H1 (cell line): ENCODE measurements around the gene MAPRE2. TPM values are rescaled to one million over a fixed set of nuclear protein-coding genes. Genes with fewer than 3 reads are reported as not detected.

ENCODE experiments used
- POLR2AphosphoS5 ChIP-seq: IDR thresholded peaks from 2 replicates; pipeline ENCODE4 v1.6.1; 2011; ENCODE audit warnings: low read depth, low read length
- POU5F1 ChIP-seq: IDR thresholded peaks from 2 replicates; pipeline ENCODE4 v1.6.1; 2011; ENCODE audit warnings: low read depth, mild to moderate bottlenecking, low read length, moderate library complexity
- SIX5 ChIP-seq: IDR thresholded peaks from 2 replicates; pipeline ENCODE4 v1.6.1; 2011; ENCODE audit warnings: mild to moderate bottlenecking, low read depth, low read length
- SP4 ChIP-seq: IDR thresholded peaks from 2 replicates; pipeline ENCODE4 v1.6.1; 2012; ENCODE audit warnings: low read length, inconsistent platforms
- polyA plus RNA-seq, 7 experiments: library from polyadenylated mRNA; depleted of rRNA in 3 of 7; stranded (reverse) in 5 of 7; unstranded in 2 of 7; fragments of >200 nt in 5 of 7; fragments of 200-250 nt in 2 of 7; gene quantifications; 1 replicate in 5 of 7; 2 replicates in 1 of 7; 4 replicates in 1 of 7; pipeline versions ENCODE4 v1.2.1 to v1.2.3, GENCODE V29; 2011 to 2013; ENCODE audit warnings: missing spikeins in 2 of 7, mixed read lengths in 2 of 7
- total RNA-seq: library from RNA; stranded (reverse); fragmentation: NEBNext Ultra II Directional; extraction: Animal tissue kit (Norgen Biotek cat#: 25700); gene quantifications from 2 replicates; pipeline ENCODE4 v1.2.1, GENCODE V29; 2021
- TF ChIP-seq, protein P1 (sequence below), 3 experiments: IDR thresholded peaks; 1 replicate in 2 of 3; 2 replicates in 1 of 3; pipeline versions ENCODE4 v1.5.1 to v1.6.1; 2011; ENCODE audit warnings: low read length in 3 of 3, mild to moderate bottlenecking in 3 of 3, inconsistent platforms in 2 of 3, low read depth in 1 of 3, moderate library complexity in 1 of 3; ENCODE audit not compliant: insufficient read depth in 1 of 3; ENCODE audit errors: control extremely low read depth in 1 of 3

MAPRE2 gene
- total and polyA plus RNA-seq, 2 of the 8 experiments (the other 6 are each of a cell fraction or from before 2014, with no cell fraction given), result 32.6 to 33.1 TPM

DNA sequence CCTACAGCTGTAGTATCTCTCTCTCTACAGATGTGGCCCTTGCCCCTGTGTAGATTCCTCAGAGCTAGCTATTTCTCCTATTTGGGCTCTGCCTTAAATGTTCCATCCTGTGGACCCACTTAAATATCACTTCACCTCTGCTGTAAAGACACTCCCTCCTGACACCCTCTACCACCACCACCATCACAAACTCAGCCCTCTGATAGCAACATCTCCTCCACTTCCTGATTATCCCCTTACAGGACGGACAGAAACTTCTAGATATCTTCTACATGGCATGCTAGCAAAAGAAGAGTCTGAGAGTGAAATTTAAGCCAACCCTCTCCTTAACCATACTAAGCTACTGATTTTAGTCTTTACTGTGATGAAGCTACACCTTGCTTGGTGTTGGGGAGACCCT lies 3.2 kb upstream of the MAPRE2 start (continued):
- TF ChIP-seq, protein P1, sequence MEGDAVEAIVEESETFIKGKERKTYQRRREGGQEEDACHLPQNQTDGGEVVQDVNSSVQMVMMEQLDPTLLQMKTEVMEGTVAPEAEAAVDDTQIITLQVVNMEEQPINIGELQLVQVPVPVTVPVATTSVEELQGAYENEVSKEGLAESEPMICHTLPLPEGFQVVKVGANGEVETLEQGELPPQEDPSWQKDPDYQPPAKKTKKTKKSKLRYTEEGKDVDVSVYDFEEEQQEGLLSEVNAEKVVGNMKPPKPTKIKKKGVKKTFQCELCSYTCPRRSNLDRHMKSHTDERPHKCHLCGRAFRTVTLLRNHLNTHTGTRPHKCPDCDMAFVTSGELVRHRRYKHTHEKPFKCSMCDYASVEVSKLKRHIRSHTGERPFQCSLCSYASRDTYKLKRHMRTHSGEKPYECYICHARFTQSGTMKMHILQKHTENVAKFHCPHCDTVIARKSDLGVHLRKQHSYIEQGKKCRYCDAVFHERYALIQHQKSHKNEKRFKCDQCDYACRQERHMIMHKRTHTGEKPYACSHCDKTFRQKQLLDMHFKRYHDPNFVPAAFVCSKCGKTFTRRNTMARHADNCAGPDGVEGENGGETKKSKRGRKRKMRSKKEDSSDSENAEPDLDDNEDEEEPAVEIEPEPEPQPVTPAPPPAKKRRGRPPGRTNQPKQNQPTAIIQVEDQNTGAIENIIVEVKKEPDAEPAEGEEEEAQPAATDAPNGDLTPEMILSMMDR (IDR thresholded peaks at IDR 0.05; ENCODE audit: control extremely low read depth in 1 of 3, insufficient read depth in 1 of 3, low read depth in 1 of 3, low read length in 3 of 3), result no peak
- TF ChIP-seq POLR2AphosphoS5 (no peak), SP4 (no peak), SIX5 (no peak), POU5F1 (no peak)
